ENCODE results near the gene CCDC149. TPM values are rescaled to one million over a fixed set of nuclear protein-coding genes. Genes with fewer than 3 reads are reported as not detected.

CCDC149 gene
- total RNA-seq, 1 experiment from 2014 or later, result 1.1 TPM

- DNase-seq, result no peak
- H3K36me3 ChIP-seq, result no peaks in the 10 kb centered on the region
- 0 out of 2 replicates have a peak, but pooled peaks cover 4% of the 10 kb centered on the region for H3K27me3 ChIP-seq
- H3K4me3 ChIP-seq, result no peak overlapping the region
- no peaks in the 10 kb centered on the region for H3K4me1 ChIP-seq
- H3K9me3 ChIP-seq (replicated peaks), result no peaks in the 10 kb centered on the region
- H3K27ac ChIP-seq, result no peak overlapping the region
These were observed 34.2 kb downstream of the CCDC149 start for GRCh38 chr4:24878636-24879016.

GRCh38 chr4:24877868-24878635, 34.8 kb downstream of the CCDC149 start:
- H3K9me3 ChIP-seq (replicated peaks), result no peaks in the 10 kb centered on the region
- H3K27me3 ChIP-seq, result 0 out of 2 replicates have a peak, but pooled peaks cover 4% of the 10 kb centered on the region
- no peak overlapping the region for H3K27ac ChIP-seq
- H3K36me3 ChIP-seq, result no peaks in the 10 kb centered on the region
- H3K4me1 ChIP-seq, result no peaks in the 10 kb centered on the region
- DNase-seq, result no peak
- no peak overlapping the region for H3K4me3 ChIP-seq

GRCh38 chr4:24876431-24876830, 36.4 kb downstream of the CCDC149 start:
- H3K27ac ChIP-seq, result no peak overlapping the region
- no peak overlapping the region for H3K4me3 ChIP-seq

GRCh38 chr4:24872720-24873119, 40.1 kb downstream of the CCDC149 start:
- no peaks in the 10 kb centered on the region for H3K9me3 ChIP-seq (replicated peaks)
- DNase-seq, result no peak
- H3K27me3 ChIP-seq, result peaks cover 4% of the 10 kb centered on the region; the same call in 1 of the 2 replicates
- no peaks in the 10 kb centered on the region for H3K36me3 ChIP-seq
- no peak overlapping the region for H3K4me3 ChIP-seq
- no peaks in the 10 kb centered on the region for H3K4me1 ChIP-seq
- no peak overlapping the region for H3K27ac ChIP-seq

More at GRCh38 chr4:24876431-24876830, 36.4 kb downstream of the CCDC149 start:
- no peak for DNase-seq
- Histone ChIP-seq H3K4me1 (no peaks in the 10 kb centered on the region), H3K36me3 (no peaks in the 10 kb centered on the region), H3K9me3 (replicated peaks) (no peaks in the 10 kb centered on the region), H3K27me3 (peaks cover 4% of the 10 kb centered on the region; the same call in 1 of the 2 replicates)

GRCh38 chr4:24871210-24871609, 41.6 kb downstream of the CCDC149 start:
- no peak for DNase-seq
- Histone ChIP-seq H3K36me3 (no peaks in the 10 kb centered on the region), H3K9me3 (replicated peaks) (no peaks in the 10 kb centered on the region), H3K27me3 (no peaks in the 10 kb centered on the region; the same call in 1 of the 2 replicates), H3K4me1 (no peaks in the 10 kb centered on the region), H3K4me3 (no peak overlapping the region), H3K27ac (no peak overlapping the region)

GRCh38 chr4:24867766-24868296, 45.0 kb downstream of the CCDC149 start:
- no peaks in the 10 kb centered on the region; the same call in 1 of the 2 replicates for H3K27me3 ChIP-seq

GRCh38 chr4:24867251-24867650, 45.6 kb downstream of the CCDC149 start:
- Histone ChIP-seq H3K9me3 (replicated peaks) (peaks cover 4% of the 10 kb centered on the region; the same call in 1 of the 2 replicates), H3K36me3 (no peaks in the 10 kb centered on the region), H3K4me3 (no peak overlapping the region), H3K27me3 (no peaks in the 10 kb centered on the region; the same call in 1 of the 2 replicates), H3K27ac (no peak overlapping the region), H3K4me1 (no peaks in the 10 kb centered on the region)
- DNase-seq, result no peak

More at GRCh38 chr4:24867766-24868296, 45.0 kb downstream of the CCDC149 start:
- peaks cover 4% of the 10 kb centered on the region; the same call in 1 of the 2 replicates for H3K9me3 ChIP-seq (replicated peaks)
- no peaks in the 10 kb centered on the region for H3K4me1 ChIP-seq
- H3K4me3 ChIP-seq, result no peak overlapping the region
- DNase-seq, result no peak
- H3K27ac ChIP-seq, result no peak overlapping the region
- no peaks in the 10 kb centered on the region for H3K36me3 ChIP-seq

- Histone ChIP-seq H3K4me1 (no peaks in the 10 kb centered on the region), H3K4me3 (no peak overlapping the region), H3K9me3 (replicated peaks) (peaks cover 4% of the 10 kb centered on the region; the same call in 1 of the 2 replicates), H3K27ac (no peak overlapping the region), H3K27me3 (no peaks in the 10 kb centered on the region), H3K36me3 (no peaks in the 10 kb centered on the region)
- DNase-seq, result no peak
These were observed 47.4 kb downstream of the CCDC149 start for GRCh38 chr4:24865401-24865800.

GRCh38 chr4:24863799-24864198, 49.0 kb downstream of the CCDC149 start:
- peaks cover 4% of the 10 kb centered on the region; the same call in 1 of the 2 replicates for H3K9me3 ChIP-seq (replicated peaks)
- no peak for DNase-seq
- no peaks in the 10 kb centered on the region for H3K36me3 ChIP-seq

GRCh38 chr4:24862073-24862751, 50.6 kb downstream of the CCDC149 start:
- Histone ChIP-seq H3K4me1 (peaks cover 3% of the 10 kb centered on the region; the same call in 1 of the 2 replicates), H3K27ac (no peak overlapping the region), H3K9me3 (replicated peaks) (peaks cover 4% of the 10 kb centered on the region; the same call in 1 of the 2 replicates), H3K27me3 (no peaks in the 10 kb centered on the region), H3K4me3 (no peak overlapping the region), H3K36me3 (no peaks in the 10 kb centered on the region)
- no peak for DNase-seq

More at GRCh38 chr4:24863799-24864198, 49.0 kb downstream of the CCDC149 start:
- Histone ChIP-seq H3K4me1 (no peaks in the 10 kb centered on the region), H3K27me3 (no peaks in the 10 kb centered on the region), H3K4me3 (no peak overlapping the region), H3K27ac (no peak overlapping the region)

- Histone ChIP-seq H3K27ac (no peak overlapping the region), H3K4me3 (no peak overlapping the region), H3K4me1 (peaks cover 3% of the 10 kb centered on the region; the same call in 1 of the 2 replicates), H3K36me3 (no peaks in the 10 kb centered on the region), H3K27me3 (no peaks in the 10 kb centered on the region), H3K9me3 (replicated peaks) (no peaks in the 10 kb centered on the region)
- DNase-seq, result peak in 1 of 2 experiments; percentile 34
These were observed 54.3 kb downstream of the CCDC149 start for GRCh38 chr4:24858550-24858949.

GRCh38 chr4:24858026-24858425, 54.8 kb downstream of the CCDC149 start:
- peaks cover 3% of the 10 kb centered on the region; the same call in 1 of the 2 replicates for H3K4me1 ChIP-seq
- no peaks in the 10 kb centered on the region for H3K27me3 ChIP-seq
- H3K9me3 ChIP-seq (replicated peaks), result no peaks in the 10 kb centered on the region
- no peaks in the 10 kb centered on the region for H3K36me3 ChIP-seq
- no peak for DNase-seq
- no peak overlapping the region for H3K4me3 ChIP-seq
- no peak overlapping the region for H3K27ac ChIP-seq

GRCh38 chr4:24856586-24856985, 56.3 kb downstream of the CCDC149 start:
- Histone ChIP-seq H3K9me3 (replicated peaks) (no peaks in the 10 kb centered on the region), H3K27ac (no peak overlapping the region), H3K36me3 (no peaks in the 10 kb centered on the region), H3K4me3 (no peak overlapping the region), H3K27me3 (no peaks in the 10 kb centered on the region), H3K4me1 (peaks cover 3% of the 10 kb centered on the region; the same call in 1 of the 2 replicates)
- DNase-seq, result no peak

GRCh38 chr4:24855741-24856140, 57.1 kb downstream of the CCDC149 start:
- Histone ChIP-seq H3K9me3 (replicated peaks) (no peaks in the 10 kb centered on the region), H3K27ac (no peak overlapping the region), H3K36me3 (no peaks in the 10 kb centered on the region), H3K27me3 (no peaks in the 10 kb centered on the region), H3K4me3 (no peak overlapping the region), H3K4me1 (peaks cover 3% of the 10 kb centered on the region; the same call in 1 of the 2 replicates)
- DNase-seq, result no peak

GRCh38 chr4:24853142-24853541, 59.7 kb downstream of the CCDC149 start:
- Histone ChIP-seq H3K27me3 (no peaks in the 10 kb centered on the region), H3K4me3 (no peak overlapping the region), H3K27ac (no peak overlapping the region), H3K4me1 (peaks cover 3% of the 10 kb centered on the region; the same call in 1 of the 2 replicates), H3K36me3 (no peaks in the 10 kb centered on the region), H3K9me3 (replicated peaks) (no peaks in the 10 kb centered on the region)
- DNase-seq, result no peak

All from SJCRH30 (cell line).